LNCaP clone FGC (cell line): Measurements from ENCODE around the gene FGF14.
A peak's percentile ranks its signal among the peaks of the same experiment; 100 is the strongest.
"Not testable (repeated sequence)": the region's sequence is repeated elsewhere in the genome, so short reads cannot be mapped to it uniquely, and the experiment has no call there.

Source experiments
- DNase-seq: peaks from one replicate; pipeline ENCODE4 v3.0.0-alpha.2; 2011; ENCODE audit warnings: low read depth
- H3K4me3 ChIP-seq: 2 replicates; pipeline ENCODE4 v1.5.1; 2011; ENCODE audit warnings: mild to moderate bottlenecking, low read depth, low read length, control low read depth
- TF ChIP-seq, protein P1 (sequence below): IDR thresholded peaks from 2 replicates; pipeline ENCODE4 v1.5.1; 2012; ENCODE audit warnings: mild to moderate bottlenecking; ENCODE audit not compliant: control insufficient read depth, insufficient read depth; ENCODE audit errors: extremely low read depth

Gene FGF14

GRCh38 chr13:101841698-101842097 lies 560.1 kb downstream of the FGF14 start:
- TF ChIP-seq, protein P1, sequence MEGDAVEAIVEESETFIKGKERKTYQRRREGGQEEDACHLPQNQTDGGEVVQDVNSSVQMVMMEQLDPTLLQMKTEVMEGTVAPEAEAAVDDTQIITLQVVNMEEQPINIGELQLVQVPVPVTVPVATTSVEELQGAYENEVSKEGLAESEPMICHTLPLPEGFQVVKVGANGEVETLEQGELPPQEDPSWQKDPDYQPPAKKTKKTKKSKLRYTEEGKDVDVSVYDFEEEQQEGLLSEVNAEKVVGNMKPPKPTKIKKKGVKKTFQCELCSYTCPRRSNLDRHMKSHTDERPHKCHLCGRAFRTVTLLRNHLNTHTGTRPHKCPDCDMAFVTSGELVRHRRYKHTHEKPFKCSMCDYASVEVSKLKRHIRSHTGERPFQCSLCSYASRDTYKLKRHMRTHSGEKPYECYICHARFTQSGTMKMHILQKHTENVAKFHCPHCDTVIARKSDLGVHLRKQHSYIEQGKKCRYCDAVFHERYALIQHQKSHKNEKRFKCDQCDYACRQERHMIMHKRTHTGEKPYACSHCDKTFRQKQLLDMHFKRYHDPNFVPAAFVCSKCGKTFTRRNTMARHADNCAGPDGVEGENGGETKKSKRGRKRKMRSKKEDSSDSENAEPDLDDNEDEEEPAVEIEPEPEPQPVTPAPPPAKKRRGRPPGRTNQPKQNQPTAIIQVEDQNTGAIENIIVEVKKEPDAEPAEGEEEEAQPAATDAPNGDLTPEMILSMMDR = no peak
- DNase-seq = no peak
- H3K4me3 ChIP-seq = no peak overlapping the region

DNA sequence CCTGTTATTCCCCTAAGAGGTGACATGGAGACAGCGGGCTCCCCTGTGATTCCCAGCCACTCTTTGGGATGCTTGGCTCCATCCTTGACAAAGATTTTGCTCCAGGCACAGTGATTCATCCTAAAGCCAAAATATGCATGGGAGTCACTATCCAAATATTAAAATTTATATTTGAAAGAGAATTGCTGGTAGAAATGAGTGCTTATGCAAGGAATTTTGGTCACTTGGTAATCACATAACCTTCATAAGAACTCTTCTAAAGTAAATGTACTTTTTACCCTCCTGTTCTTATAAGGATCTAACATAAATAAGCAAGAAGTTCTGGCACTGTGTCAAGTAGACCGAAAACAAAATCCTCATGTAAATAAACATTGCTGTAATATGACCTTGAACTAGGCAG lies 563.5 kb downstream of the FGF14 start:
- peak; percentile 3 for DNase-seq
- H3K4me3 ChIP-seq = no peak overlapping the region
- TF ChIP-seq, protein P1 = no peak

- DNase-seq = not testable (repeated sequence)
These were observed 564.1 kb downstream of the FGF14 start for GRCh38 chr13:101837778-101838177.

GRCh38 chr13:101837288-101837687 lies 564.6 kb downstream of the FGF14 start:
- no peak for DNase-seq
- H3K4me3 ChIP-seq = no peak overlapping the region
- TF ChIP-seq, protein P1 = no peak

More at GRCh38 chr13:101837778-101838177, 564.1 kb downstream of the FGF14 start:
- not testable (repeated sequence) for H3K4me3 ChIP-seq

GRCh38 chr13:101835920-101836319 lies 565.9 kb downstream of the FGF14 start:
- H3K4me3 ChIP-seq = no peak overlapping the region
- TF ChIP-seq, protein P1 = no peak
- DNase-seq = no peak

- H3K4me3 ChIP-seq = no peak overlapping the region
- no peak for DNase-seq
- TF ChIP-seq, protein P1 = no peak
These were observed 568.2 kb downstream of the FGF14 start for GRCh38 chr13:101833671-101834070.

DNA sequence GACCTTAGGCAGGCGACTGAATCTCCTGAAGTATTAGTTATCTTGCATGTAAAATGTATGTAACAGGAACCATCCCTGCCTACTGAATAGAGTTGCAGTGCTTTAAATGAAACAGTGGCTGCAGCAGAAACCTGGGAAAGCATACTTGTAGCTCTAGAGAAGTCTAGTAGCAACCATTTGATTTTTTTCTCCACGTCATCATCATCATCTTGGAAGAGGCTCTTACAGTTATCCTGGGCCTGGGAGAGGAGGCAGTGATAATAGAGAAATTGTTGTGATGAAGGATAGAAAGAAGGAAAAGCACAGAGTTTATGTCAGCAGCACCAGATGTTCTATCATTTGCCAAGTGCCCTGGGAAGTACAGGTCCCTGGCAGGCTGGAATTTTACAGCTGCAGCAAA lies 571.8 kb downstream of the FGF14 start:
- TF ChIP-seq, protein P1 = no peak
- H3K4me3 ChIP-seq = no peak overlapping the region
- no peak for DNase-seq
